Left renal pelvis (tissue), 4 donors: ENCODE measurements around the gene CHRNB4. TPM values are rescaled to one million over a fixed set of nuclear protein-coding genes. Genes with fewer than 3 reads are reported as not detected.
A peak's percentile ranks its signal among the peaks of the same experiment; 100 is the strongest.

Experiments
- DNase-seq, 4 donors: peaks; one replicate each; pipeline ENCODE4 v3.0.0-alpha.2; 2013; ENCODE audit warnings: low read depth in 4 of 4, low spot score in 3 of 4
- polyA plus RNA-seq, 4 donors: library from polyadenylated mRNA; unstranded; fragments of 120-200 nt; gene quantifications; one replicate each; pipeline ENCODE4 v1.2.1, GENCODE V29; 2013; ENCODE audit not compliant: insufficient read length in 4 of 4

CHRNB4 gene
- polyA plus RNA-seq, 4 donors: 2.0 to 3.1 (median 2.9) TPM

DNA sequence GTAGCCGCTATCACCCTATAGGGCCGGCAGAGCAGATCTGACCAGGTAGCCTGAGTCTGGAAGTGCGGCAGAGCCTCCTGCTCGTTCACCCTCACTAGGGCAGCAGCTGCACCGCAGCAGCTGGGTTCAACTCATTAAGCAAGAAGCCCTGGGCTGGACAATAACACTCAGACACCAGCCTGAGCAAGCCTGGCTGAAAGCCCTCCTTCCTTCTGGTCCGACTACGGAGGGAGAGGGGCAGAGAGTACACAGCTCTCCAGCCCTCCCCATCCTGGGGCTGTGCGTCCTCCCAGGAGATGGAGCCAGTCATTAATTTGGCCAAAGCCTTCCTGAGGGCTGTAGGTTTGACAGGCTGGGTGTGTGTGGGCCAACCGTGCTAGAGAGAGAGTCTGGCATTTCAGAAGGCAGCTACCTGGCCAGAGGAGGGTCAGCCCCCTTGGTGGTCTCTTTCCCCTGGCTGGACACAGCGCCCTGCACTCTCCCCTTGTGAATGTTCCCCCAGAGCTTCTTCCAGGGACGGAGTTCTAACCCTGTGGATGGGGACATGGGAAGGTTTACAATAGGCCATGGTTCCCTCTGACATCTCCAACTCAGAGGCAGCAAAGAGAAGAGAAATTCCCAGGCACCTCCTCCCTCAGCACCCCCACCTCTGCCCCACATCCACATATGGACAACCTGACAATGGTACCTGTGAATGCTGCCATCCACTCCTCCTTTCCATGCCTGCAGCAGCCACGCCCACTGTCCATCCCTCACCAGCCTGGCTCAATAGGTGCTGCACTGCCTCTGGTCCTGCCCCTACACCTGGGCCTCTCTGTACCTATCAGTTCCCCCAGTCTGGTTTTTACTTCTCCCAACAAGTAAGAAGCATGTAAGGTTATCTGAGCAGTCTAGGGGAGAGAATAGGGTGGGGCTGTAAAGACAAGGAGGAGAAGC, 6.5 kb downstream of the CHRNB4 start:
- no peak for DNase-seq

DNA sequence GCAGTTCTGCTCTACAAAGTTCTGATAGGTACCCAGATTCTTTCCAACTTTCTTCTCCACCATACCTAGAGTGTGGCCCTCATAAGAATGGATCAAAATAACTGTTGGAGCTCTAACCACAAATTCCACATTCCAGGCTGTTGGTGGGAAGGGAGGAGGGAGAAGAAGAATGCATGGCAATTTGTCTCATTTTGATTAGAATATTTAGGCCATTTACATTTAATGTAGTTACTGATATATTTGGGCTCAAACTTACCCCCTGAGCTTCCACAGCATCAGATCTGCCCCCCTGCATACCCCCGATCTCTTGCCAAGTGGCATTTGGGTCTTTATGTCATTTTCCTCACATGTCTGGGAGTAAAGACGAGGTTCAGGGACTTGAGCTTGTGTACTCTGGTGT, 7.7 kb downstream of the CHRNB4 start:
- DNase-seq: no peak

DNA sequence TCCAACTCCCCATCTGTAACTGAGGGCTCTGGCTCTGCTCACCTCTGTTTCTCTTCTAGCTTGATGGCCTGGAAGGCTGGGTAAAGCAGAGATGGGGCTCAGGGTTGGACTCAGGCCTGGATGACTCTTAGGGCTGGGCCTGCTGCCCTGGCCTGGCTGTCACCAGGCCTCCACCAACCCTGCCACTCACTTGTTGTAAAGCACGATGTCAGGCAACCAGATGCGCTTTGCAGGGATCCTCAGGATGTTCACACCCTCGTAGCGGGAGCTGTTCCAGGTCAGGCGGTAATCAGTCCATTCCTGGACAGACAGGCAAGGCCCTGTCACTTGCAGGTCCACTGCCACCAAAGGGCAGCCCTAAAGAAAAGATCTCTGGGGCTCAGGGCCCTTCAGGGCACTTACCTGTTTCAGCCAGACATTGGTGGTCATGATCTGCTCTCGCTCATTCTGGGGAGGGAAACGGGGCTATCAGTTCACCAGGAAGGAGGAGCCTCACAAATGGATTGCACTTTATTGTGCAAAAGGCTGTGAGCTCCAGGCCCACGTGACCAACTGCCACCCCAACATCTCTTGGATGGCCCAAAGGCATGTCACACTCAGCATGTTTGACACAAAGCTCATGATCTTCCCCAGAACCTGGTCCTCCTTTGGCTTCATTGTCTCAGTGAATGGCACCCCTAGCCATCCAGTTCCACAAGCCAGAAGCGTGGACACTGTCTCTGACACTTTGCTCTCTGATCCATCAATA, 9.9 kb downstream of the CHRNB4 start:
- no peak for DNase-seq

DNA sequence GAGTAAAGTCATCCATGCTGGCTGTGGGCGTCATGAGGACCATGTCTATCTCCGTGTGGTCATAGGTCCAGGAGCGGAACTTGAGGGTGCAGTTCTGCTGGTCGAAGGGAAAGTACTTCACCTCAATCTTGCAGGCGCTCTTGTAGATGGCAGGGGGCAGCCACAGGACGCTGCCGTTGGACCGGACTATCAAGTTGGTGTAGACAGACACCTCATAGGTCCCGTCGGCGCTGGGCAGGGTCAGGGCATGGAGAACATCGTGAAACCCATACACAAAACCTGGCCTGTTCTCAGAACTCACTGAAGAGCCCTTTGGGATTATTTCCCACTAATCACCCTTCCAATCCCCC, 11.3 kb downstream of the CHRNB4 start:
- no peak for DNase-seq

DNA sequence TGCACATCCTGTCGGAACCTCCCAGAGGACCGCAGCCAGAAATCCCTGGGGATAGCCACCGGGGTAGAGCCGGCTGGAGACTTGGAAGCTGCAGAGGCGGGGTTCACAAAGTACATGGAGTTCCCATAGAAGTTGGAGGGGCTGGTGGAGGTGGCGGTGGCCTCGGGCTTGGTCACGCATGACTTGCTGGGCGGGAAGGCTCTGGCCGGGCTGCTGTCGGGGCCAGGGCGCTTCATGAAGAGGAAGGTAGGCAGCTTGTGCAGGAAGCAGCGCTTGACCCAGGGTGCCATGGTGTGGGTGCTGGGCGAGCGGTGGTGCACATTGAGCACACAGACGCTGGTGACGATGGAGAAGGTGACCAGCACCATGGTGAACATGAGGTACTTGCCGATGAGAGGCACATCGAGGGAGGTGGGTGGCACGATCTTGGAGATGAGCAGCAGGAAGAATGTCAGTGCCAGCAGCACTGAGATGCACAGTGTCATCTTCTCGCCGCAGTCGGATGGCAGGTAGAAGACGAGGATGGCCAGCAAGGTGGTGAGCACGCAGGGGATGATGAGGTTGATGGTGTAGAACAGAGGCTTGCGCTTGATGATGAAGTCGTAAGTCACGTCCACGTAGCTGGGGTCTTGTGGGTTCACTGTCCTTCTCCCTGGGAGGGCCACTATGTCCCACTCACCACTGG, 11.8 kb downstream of the CHRNB4 start:
- no peak for DNase-seq

DNA sequence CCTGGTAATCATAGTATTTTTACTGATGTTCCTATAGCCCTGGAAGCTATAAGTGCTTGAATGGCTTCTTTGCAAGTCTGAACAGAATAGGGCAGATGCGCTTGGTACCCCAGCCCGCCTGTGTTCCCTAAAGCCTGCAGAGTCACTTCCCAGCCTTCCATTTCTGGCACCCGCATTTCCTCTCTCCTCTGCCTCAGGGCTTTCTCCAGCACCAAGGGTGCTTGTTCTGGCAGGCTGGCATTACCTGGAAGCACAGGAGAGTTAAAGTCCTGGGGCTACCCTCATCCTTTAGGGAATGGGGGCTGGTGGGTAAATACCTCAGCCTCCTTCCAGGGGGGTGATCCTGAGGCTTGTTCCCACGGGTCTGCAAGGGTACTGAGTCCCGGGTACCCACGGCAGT, 12.8 kb downstream of the CHRNB4 start:
- no peak for DNase-seq

DNA sequence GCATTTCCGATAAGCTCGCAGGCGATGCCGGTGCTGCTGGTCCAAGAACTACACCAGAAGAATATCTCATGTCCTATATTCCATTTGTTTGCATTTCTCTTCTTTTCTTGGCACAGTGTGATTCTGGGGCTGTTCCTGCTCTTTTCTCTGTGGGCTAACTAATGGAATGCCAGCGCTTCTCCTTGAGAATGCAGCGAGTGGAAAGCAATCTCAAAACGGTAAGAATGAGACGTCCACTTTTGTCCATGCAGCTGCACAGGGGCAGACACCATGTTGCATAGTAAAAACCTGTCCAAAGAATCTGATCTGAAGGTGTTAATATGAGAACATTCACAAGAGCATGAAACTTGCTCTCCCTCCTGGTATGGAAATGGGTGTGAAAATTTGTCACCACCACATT, 13.7 kb downstream of the CHRNB4 start:
- no peak for DNase-seq

DNA sequence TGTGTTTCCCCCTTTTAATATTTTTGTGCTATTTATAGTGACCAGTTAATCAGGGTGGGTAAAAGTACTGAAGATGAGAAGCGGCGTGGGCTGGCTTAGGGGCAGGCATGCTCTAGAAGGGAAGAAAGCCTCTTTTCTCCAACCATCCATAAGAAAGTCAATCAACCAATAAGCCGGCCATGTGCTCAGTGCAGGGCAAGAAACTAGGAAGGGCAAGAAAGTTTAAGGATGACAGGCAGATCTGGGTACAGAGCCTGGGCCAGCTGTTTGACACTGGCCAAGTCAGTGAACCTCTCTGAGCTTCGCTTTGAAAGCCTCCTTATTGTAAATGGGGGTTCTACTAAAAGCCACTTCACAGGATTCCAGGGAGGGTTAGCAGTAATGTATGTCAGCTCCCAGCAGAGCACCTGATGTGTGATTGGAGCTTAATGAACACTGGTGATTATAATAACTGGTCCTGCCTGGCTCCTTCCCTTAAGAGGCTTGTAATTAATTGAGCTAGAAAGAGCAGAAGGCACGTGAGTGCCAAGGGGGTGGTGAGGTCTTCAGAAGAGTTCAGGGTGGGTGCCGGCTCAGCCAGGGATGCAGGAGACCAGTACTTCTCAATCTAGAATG, 14.5 kb downstream of the CHRNB4 start:
- no peak for DNase-seq

DNA sequence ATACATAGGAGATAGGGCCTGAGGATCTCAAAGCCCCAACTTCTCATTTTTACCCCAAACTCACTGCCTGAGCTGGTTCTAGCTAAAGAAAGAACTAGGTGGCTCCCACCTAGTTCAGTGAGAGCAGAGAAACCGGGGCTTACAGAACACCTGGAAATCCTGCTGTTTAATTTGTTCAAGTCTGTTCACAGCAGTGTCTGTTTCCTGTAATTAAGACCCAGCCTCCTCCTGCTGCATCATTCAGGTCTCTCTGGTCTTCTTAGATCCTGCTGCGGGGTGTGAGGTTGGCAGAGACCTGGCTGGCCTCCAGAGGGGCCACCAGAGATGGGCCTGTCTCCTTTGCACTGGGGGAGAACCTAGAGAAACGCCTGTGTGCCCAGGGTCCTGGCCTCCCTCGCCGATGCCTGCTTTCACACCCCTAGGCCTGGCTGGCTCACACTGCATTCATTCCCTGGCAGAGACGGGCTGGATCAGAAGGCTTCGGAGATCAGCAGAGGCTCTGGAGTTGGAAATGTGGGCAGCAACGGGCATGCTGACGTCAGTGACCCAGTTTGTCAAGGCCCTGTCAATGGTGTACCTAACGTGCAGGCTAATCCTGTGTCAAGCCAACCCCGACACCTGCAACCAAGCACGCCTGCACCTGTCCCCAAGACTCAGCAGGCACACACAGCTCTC, 15.3 kb downstream of the CHRNB4 start:
- no peak for DNase-seq

DNA sequence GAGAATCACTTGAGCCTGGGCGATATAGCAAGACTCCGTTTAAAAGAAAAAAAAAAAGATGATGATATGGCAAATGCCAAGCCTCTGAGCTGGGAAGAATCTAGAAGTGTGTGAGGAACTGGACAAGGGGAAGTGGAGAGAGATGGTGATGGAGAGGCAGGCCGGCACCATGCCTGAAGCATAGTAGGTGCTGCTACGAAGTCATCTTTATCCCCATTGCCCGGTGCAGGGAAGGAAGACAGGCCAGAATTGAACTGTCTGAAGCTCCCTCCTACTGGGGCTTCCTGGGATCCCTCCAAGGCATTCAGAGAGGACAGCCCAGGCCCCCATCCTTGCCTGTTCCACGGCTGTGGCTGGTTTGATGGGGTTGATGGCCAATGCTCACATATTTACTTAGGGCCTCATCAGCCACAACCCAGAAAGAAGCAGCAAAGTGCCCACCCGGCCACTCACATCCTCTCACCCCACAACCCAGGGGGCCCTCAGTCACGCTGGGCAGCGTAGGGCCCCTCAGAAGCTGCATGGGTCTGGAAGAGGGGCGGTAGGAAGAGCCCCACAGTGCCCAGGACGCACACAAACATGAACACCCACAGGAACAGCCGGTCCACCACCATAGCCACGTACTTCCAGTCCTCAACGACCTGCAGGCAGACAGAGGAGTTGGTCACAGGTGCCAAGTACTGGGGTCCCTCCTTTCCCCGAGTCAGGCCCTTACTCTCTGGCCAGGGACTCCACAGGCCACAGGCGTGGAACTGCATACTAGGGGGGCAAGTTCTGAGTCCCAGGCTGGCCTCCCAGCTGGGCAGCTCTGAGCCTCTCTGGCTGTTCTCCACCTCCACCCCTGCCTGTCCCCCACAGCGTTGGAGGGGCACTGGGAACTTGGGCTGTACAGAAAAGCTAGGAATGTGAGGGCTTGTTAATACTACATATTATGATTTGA, 16.1 kb downstream of the CHRNB4 start:
- no peak for DNase-seq

DNA sequence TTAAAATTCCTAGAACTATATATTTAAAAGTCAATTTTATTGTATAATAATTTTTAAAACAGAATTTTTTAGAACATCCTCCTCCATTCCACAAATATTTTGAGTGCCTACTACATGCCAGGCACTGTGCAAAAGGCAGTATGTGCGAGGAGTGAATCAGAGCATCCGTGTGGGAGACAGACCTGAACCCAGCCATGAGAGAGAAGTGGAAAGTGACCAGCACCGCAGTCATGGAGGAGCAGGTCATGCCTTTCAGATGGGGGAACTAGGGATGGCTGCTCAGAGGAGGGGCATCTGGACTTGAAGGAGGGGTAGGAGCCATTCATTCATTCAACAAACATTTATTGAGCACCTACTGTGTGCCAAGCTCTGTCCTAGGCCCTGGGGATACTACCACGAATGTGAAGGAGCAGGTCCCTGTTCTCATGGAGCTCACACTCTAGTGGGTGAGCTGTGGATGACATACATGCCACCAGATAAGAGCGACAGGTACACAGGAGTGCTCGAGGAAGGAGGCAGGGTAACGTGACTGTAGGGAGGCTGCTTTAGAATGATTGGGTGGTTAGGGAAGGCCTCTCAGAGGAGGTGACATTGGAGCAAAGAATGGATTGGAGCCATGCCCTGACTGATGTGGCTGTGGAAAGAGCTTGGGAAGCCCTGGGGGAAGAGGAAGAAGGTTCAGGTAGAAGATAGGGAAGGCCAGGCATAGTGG, 17.1 kb downstream of the CHRNB4 start:
- DNase-seq: no peak

DNA sequence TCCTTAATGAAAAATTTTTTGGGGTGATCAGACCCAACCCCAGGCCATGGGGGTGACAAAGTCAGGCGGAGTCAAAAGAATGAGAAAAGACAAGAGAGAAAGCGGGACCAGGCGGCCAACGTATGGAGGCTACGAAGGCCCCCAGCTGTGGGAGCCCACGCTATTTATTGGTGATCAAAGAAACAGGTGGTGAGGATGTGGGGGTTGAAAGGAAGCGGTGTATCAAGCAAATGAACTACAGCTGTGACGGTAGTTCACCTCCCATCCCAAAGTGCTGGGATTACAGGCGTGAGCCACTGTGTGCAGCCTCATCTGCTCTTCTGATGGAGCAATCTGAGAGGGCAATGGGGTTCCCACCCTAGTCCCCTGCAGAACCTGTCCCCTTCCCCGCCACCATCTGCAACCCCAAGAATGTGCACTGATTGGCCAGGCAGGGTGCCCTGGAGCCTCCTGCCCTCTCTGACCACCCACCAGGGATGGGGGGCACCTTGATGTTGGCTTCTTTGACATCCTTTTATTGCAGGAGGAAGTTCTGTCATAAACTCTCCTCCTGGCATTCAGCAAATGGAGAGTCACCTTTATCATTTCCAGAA, 19.1 kb downstream of the CHRNB4 start:
- no peak for DNase-seq

DNA sequence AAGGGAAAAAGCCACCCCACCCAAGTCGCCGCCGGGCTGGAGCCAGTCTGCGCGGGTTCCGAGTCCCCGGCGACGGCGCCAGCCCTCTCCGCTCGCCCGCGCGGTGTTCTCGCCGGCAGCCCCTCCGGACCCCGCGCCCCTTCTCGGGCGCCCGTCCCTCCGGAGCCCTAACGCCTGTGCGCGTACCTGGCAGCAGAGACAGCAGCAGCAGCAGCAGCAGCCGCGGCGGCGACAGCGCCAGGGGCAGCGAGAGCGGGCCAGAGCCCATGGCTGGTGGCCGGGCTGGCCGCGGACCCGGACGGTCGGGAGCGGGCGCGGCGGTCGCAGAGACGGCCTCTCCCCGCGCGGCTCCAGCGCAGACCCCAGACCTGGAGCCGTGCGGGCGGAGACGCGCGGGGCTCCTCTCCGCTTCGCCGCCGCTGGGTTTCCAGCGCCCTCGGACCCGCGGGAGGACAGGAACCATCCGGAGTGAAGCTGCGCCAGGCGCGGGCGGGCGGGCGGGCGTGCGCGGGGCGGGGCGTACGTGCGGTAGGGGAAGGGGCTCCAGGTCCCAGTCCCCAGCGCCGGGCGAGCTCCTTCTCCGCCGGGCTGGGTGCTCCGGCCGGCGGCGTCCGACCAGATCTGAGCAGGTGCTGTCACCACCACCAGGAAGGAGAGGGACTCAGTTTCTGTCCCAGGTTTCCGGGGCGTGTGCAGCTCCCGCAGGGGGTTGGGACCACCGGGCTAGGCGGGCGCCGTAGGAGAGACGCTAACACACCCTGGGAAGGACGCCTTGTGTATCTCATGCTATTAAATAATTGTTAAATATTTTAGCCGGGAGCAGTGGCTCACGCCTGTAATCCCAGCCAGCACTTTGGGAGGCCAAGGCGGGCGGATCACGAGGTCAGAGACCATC, 20.2 kb downstream of the CHRNB4 start, which contains the start of gene CHRNA3:
Gene CHRNA3, minus strand, starts transcription at position 470 of the 895 bp plus-strand sequence. Its CDS starts 202 bp downstream, at position 268.
- DNase-seq: no peak

DNA sequence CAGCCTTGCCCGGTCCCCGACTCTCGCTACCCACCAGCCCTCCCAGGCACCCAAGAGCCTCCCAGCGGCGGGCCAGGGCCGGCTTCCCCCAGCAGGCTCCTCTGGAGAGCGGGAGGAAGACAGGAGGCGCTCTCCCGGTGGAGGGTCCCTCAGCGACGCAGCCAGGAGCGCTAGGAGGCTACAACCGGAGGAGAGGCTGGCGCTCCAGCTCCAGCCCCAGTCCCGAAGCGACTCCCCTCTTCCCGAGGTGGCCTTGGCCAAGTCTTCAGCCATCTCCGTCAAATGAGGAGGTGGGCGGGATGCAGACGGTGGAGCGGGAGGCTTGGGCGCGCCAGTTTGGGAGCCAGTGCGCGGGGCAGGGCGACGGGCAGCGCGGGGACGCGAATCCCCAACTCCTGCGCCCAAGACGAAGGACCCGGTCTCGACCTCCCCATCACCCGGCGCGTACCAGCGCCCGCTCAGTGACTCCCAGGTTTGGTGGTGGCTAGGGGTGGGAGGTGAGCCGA, 20.9 kb downstream of the CHRNB4 start:
- no peak for DNase-seq

DNA sequence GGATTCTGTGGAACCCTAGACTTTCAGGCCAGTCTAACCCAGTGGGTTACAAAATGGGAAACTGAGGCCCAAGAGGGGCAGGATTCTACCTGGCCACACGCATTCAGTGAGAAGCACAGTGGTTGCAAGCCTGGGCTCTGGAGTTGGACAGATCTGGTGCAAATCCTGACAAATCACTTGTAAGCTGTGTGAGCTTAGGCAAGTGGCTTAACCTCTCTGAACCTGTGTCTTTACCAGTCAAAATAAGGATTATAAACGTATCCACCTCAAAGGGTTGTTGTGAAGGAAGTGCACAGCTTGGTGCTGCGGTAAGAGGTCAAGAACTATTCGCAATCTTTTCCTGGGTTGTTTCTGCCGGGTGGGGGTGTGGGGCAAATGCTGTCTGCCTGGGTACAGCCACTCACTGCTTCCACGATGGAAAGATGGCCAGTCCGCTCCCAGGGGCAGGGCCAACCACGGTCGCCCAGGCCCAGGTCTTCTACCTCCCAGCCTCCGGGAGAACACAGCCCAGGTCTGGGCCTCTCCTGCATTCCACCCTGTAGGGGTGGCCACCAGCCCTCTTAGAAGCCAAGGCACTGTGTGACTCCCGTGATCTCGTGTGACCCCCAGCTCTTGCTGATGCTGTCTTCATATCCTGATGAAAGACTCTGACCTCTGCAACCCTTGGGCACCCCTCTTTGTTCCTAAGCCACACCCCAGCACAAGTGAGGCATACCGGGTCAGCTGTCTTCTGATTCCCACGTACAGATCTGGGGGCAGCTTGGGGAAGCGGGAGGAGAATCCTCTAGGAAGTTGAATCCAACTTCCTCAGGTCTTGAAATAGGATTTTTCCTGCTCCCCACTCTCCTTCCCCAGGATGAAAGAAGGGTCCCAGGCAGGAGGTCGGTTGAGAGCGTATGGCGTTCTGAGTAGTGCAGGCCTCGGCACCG, 21.7 kb downstream of the CHRNB4 start:
- no peak for DNase-seq

DNA sequence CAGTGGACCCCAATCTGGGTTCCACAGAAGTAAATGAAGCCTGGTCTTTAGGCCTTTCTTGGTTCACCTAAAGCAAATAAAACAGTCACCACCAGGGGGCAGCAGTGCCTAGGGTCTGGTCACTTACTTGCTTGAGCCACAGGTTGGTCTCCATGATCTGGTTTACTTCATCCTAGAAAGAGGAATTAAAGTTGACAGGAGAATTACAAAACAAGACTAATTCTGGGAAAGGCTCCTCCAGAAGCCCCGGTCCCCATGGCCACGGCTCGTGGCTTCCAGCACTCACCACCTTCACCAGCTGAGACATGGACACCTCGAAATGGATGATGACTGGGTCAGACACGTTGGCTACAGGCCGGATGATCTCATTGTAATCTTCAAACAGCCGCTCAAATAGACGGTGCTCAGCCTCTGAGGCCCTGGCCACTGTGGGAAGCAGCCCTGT, 22.5 kb downstream of the CHRNB4 start:
- DNase-seq: peak in 3 of 4 donors; percentile 76 to 81 (median 78)
